NCI-H2196 treated with DMSO at 0.1 percent for 48 hours (cell line): ENCODE measurements around the gene PSMG3.
"Not testable (repeated sequence)": the region's sequence is repeated elsewhere in the genome, so short reads cannot be mapped to it uniquely, and the experiment has no call there.

Experiments
- DNase-seq: peaks from one replicate; lab custom pipeline; 2025; ENCODE audit not compliant: unreplicated experiment; lab: John Stamatoyannopoulos, UW

PSMG3 gene

GRCh38 chr7:1536455-1536742 lies 33.4 kb downstream of the PSMG3 start:
- DNase-seq = no peak

- DNase-seq = no peak
Observed at GRCh38 chr7:1535701-1536454, 34.0 kb downstream of the PSMG3 start.

GRCh38 chr7:1535100-1535458 lies 34.8 kb downstream of the PSMG3 start:
- DNase-seq = no peak

- DNase-seq = no peak
Observed at GRCh38 chr7:1534330-1535099, 35.3 kb downstream of the PSMG3 start.

- no peak for DNase-seq
Observed at GRCh38 chr7:1533547-1534329, 36.1 kb downstream of the PSMG3 start.

GRCh38 chr7:1533255-1533546 lies 36.6 kb downstream of the PSMG3 start:
- DNase-seq = no peak

GRCh38 chr7:1532456-1533254 lies 37.2 kb downstream of the PSMG3 start:
- DNase-seq = peak; percentile 56

- DNase-seq = no peak
Observed at GRCh38 chr7:1531979-1532455, 37.8 kb downstream of the PSMG3 start.

GRCh38 chr7:1531263-1531978 lies 38.4 kb downstream of the PSMG3 start:
- DNase-seq = peak; percentile 15

GRCh38 chr7:1530946-1531262 lies 38.9 kb downstream of the PSMG3 start:
- DNase-seq = no peak

GRCh38 chr7:1529383-1530116 lies 40.3 kb downstream of the PSMG3 start:
- DNase-seq = no peak

GRCh38 chr7:1526271-1526754 lies 43.5 kb downstream of the PSMG3 start:
- DNase-seq = no peak

GRCh38 chr7:1525409-1525808 lies 44.4 kb downstream of the PSMG3 start:
- no peak for DNase-seq

- no peak for DNase-seq
Observed at GRCh38 chr7:1523844-1524243, 46.0 kb downstream of the PSMG3 start.

- DNase-seq = no peak
Observed at GRCh38 chr7:1523208-1523607, 46.6 kb downstream of the PSMG3 start.

GRCh38 chr7:1521456-1521855 lies 48.4 kb downstream of the PSMG3 start:
- DNase-seq = no peak

- no peak for DNase-seq
Observed at GRCh38 chr7:1520539-1521234, 49.1 kb downstream of the PSMG3 start.

- not testable (repeated sequence) for DNase-seq
Observed at GRCh38 chr7:1519322-1519922, 50.4 kb downstream of the PSMG3 start.
